Measurements from ENCODE around the gene PHLDB1. TPM values are rescaled to one million over a fixed set of nuclear protein-coding genes. Genes with fewer than 3 reads are reported as not detected.
"Not testable (repeated sequence)": the region's sequence is repeated elsewhere in the genome, so short reads cannot be mapped to it uniquely, and the experiment has no call there.

Gene PHLDB1
- total RNA-seq, 4 donors from 2014 or later, result 6.7 to 29.8 (median 21.2) TPM

DNA sequence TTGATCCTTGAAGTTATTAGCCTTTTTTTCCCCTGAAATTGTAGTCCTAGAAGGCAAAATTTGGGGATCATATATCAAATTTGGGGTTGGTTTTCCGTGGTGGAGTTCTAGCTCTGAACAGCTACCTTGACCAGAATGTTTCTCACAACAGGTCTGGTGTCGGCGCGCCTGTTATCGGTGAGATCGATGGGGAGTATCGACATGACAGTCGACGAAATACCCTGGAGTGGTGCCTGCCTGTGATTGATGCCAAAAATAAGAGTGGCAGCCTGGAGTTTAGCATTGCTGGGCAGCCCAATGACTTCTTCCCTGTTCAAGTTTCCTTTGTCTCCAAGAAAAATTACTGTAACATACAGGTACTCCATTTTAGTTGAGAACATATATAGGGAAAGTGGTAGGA lies 9.9 kb upstream of the PHLDB1 start:
- WGBS, 2 donors, result 90 to 92% methylated on average over 8 to 9 of the region's 9 CpGs
- intact Hi-C loops (cut with DNase I), result loop anchor here (10.0 kb wide), 1 partner anchor 57 kb away; no protein-coding TSS in a partner anchor

DNA sequence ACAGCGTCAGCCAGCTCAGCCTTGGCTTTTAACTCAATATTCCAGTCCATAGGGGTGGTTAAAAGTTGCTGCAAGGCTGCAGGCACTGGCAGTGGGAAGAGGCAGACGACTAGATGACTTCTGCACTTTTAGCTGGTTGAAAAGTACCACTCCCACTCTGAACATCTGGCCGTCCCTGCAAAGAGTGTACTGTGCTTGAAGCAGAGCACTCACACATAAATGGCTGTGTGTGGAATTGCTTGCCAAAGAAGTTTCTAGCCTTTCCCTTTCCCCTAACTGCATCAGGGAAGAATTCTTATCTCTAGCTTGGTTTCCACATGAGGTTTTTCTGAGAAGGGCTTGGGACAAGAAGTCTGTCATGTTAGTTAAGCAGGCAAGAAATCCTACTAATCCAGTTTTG lies 5.1 kb upstream of the PHLDB1 start:
- WGBS, 2 donors, result 51 to 77% methylated on average over 3 of the region's 3 CpGs
- TF ChIP-seq POLR2A (IDR thresholded peaks at IDR 0.05), result no peak
- TF ChIP-seq CTCF (IDR thresholded peaks at IDR 0.05), result no peak
- Histone ChIP-seq H3K36me3 (peaks cover 12 to 63% (median 13%) of the 10 kb centered on the region in 3 donors), H3K27me3 (peaks cover 0 to under 1% (median 0%) of the 10 kb centered on the region in 4 donors), H3K4me3 (no peak overlapping the region), H3K27ac (peak overlapping the region in 1 of 4 donors; percentile 13), H3K4me1 (peaks cover under 1 to 34% (median 22%) of the 10 kb centered on the region in 3 donors), H3K9me3 (no peaks in the 10 kb centered on the region)
- intact Hi-C loops (cut with DNase I), result no loop called here
- DNase-seq, result no peak

More for the DNA sequence above, 9.9 kb upstream of the PHLDB1 start:
- Histone ChIP-seq H3K4me3 (no peak overlapping the region), H3K4me1 (peaks cover 0 to 14% (median 0%) of the 10 kb centered on the region in 3 donors), H3K27me3 (no peaks in the 10 kb centered on the region), H3K9me3 (no peaks in the 10 kb centered on the region), H3K27ac (no peak overlapping the region), H3K36me3 (peaks cover 28 to 100% (median 41%) of the 10 kb centered on the region in 3 donors)
- no peak for DNase-seq
- TF ChIP-seq CTCF (IDR thresholded peaks at IDR 0.05) (no peak), POLR2A (IDR thresholded peaks at IDR 0.05) (no peak)

DNA sequence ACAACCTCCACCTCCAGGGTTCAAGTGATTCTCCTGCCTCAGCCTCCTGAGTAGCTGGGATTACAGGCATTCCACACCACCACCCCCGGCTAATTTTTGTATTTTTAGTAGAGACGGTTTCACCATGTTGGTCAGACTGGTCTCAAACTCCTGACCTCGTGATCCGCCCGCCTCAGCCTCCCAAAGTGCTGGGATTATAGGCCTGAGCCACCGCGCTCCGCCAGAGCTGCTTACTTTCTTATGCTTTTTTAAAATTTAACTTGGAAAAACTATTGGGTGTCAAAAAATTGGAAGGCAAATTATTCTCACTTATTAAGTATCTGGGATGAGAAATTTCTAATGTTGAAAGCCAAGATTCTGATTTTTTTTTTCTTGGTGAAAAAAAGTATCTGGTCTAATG lies 3.7 kb upstream of the PHLDB1 start:
- 79 to 86% methylated on average over 5 to 8 of the region's 8 CpGs for WGBS, 2 donors
- H3K4me3 ChIP-seq; DNase-seq; intact Hi-C loops (cut with DNase I); H3K9me3 ChIP-seq: not testable (repeated sequence)
- Histone ChIP-seq H3K4me1 (peaks cover 14 to 47% (median 28%) of the 10 kb centered on the region in 3 donors), H3K27ac (peak overlapping the region in 2 of 4 donors; percentile 10 to 95), H3K36me3 (peaks cover 8 to 49% (median 12%) of the 10 kb centered on the region in 3 donors), H3K27me3 (peaks cover 0 to 14% (median 0%) of the 10 kb centered on the region in 4 donors)

DNA sequence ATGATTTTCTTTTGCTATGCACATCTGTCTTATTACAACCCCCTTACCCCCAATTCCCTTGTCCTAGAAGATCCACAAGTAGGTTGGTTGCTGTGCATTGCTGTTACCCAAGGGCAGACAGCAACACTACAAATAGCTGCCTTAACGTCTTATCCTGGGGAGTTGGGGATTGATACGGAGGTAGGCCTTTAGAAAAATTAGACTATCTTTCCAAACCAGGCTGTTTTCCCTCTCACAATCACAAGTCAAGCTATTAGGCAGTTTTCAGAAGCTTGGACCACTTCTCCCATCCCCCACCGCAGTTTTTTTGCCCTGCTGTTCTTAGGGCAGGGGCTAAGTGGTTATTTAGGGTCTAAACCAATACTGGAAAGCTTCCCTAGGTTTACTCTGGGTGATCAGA lies 2.8 kb upstream of the PHLDB1 start:
- Histone ChIP-seq H3K27me3 (peaks cover 0 to 23% (median 0%) of the 10 kb centered on the region in 4 donors), H3K4me3 (no peak overlapping the region), H3K4me1 (peaks cover 19 to 56% (median 36%) of the 10 kb centered on the region in 3 donors), H3K27ac (peak overlapping the region; percentile 21 to 97 (median 92)), H3K36me3 (peaks cover 8 to 41% (median 12%) of the 10 kb centered on the region in 3 donors), H3K9me3 (no peaks in the 10 kb centered on the region)
- DNase-seq, result no peak
- TF ChIP-seq POLR2A (IDR thresholded peaks at IDR 0.05) (no peak), CTCF (IDR thresholded peaks at IDR 0.05) (no peak)
- intact Hi-C loops (cut with DNase I), result no loop called here
- 75 to 90% methylated on average over 3 of the region's 3 CpGs for WGBS, 2 donors

- intact Hi-C loops (cut with DNase I), result no loop called here
- H3K4me1 ChIP-seq, result peaks cover 26 to 63% (median 44%) of the 10 kb centered on the region in 3 donors
- WGBS, 2 donors, result 52 to 62% methylated on average over 8 to 10 of the region's 10 CpGs
Observed at GRCh38 chr11:118605116-118605867, 2.1 kb upstream of the PHLDB1 start.

More at GRCh38 chr11:118605116-118605867, 2.1 kb upstream of the PHLDB1 start:
- H3K4me3 ChIP-seq, result no peak overlapping the region
- no peak for DNase-seq
- peaks cover 8 to 33% (median 10%) of the 10 kb centered on the region in 3 donors for H3K36me3 ChIP-seq
- peaks cover 0 to 30% (median 0%) of the 10 kb centered on the region in 4 donors for H3K27me3 ChIP-seq
- H3K9me3 ChIP-seq, result no peaks in the 10 kb centered on the region
- peak overlapping the region; percentile 28 to 97 (median 92) for H3K27ac ChIP-seq
- TF ChIP-seq POLR2A (IDR thresholded peaks at IDR 0.05) (no peak), CTCF (IDR thresholded peaks at IDR 0.05) (no peak)

All from esophagus squamous epithelium (tissue), 5 donors.